HG03139 (cell line): ENCODE measurements around the gene LTB.

Source experiments
- ATAC-seq: cut with Tn5 transposase; IDR thresholded peaks from one replicate; pipeline ENCODE4 v1.9.1; 2021; ENCODE audit not compliant: unreplicated experiment

Gene LTB

GRCh38 chr6:31582230-31582643, at the start of gene LTB:
Gene LTB, minus strand, starts transcription at chr6:31582424. Its CDS starts 7 bp downstream, at chr6:31582417.
- no peak for ATAC-seq

GRCh38 chr6:31631681-31632278, 49.6 kb upstream of the LTB start:
- no peak for ATAC-seq

DNA sequence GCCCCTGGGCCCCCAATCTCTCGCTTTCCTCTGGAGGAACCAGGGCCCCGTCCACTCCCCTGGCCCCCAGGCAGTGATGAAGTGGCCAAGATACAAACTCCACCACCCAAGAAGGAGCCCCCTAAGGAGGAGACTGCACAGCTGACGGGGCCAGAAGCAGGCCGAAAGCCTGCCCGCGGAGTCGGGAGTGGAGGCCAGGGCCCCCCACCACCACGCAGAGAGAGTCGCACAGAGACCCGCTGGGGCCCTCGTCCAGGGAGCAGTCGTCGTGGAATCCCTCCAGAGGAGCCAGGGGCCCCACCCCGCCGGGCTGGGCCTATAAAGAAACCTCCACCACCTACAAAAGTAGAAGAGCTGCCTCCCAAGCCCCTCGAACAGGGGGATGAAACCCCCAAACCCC, 49.0 kb upstream of the LTB start:
- no peak for ATAC-seq

DNA sequence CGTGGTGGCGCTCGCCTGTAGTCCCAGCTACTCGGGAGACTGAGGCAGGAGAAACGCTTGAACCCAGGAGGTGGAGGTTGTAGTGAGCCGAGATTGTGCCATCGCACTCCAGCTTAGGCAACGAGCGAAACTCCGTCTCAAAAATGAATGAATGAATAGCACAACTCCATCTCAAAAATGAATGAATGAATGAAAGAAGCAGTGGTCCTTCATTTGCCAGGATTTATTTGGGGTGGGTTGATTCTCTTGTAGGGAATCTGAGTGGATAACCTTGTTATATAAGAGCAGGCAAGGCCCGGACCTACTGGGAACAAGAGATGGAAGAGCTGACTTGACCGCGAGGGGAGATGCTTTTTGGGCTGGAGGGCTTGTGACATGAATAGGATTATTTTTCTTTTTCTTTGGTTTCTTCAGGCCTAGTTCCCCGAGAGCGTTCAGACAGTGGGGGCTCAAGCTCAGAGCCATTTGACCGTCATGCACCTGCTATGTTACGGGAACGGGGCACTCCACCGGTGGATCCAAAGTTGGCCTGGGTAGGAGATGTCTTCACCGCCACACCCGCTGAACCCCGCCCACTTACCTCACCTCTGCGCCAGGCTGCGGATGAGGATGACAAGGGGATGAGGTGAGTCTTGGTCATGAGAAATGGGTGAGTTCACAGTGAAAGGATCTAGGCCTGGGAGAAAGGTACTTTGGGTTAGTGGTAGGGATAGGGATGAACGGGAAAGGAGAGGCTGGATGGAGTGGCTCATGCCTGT, 48.1 kb upstream of the LTB start:
- no peak for ATAC-seq

- ATAC-seq: no peak
These were observed 46.8 kb upstream of the LTB start for GRCh38 chr6:31629014-31629413.

DNA sequence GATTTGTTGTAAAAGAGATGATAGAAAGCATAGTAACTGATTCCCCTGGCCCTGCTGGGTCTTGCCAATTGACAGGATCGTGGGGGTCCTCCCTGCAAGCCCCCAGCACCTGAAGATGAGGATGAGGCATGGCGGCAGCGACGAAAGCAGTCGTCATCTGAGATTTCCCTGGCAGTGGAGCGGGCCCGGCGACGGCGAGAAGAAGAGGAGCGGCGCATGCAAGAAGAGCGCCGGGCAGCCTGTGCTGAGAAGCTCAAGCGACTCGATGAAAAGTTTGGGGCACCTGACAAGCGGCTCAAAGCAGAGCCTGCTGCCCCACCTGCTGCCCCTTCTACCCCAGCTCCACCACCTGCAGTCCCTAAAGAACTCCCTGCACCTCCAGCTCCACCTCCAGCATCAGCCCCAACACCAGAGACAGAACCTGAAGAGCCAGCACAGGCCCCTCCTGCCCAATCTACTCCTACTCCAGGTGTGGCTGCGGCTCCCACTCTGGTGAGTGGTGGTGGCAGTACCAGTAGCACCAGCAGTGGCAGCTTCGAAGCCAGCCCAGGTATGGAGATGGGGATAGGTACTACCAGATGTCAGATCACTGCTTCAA, 45.6 kb upstream of the LTB start:
- ATAC-seq: no peak

DNA sequence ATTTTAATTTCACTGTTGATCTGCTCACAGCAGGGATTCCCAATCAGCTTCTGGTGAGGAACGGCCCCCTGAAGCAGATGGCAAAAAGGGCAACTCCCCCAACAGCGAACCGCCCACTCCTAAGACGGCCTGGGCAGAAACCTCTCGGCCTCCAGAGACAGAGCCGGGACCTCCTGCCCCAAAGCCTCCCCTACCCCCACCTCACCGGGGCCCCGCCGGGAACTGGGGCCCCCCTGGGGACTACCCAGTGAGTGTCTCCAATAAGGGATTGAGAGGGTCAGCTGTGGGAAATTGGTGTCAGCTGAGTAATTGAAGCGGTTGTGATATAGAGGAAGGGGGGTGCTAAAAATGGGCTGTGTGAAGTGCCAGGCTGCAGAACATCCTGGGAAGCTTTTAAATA, 44.7 kb upstream of the LTB start:
- no peak for ATAC-seq

- ATAC-seq: no peak
These were observed 41.8 kb upstream of the LTB start for GRCh38 chr6:31624070-31624469.

GRCh38 chr6:31622684-31623091, 40.5 kb upstream of the LTB start:
- ATAC-seq: no peak

DNA sequence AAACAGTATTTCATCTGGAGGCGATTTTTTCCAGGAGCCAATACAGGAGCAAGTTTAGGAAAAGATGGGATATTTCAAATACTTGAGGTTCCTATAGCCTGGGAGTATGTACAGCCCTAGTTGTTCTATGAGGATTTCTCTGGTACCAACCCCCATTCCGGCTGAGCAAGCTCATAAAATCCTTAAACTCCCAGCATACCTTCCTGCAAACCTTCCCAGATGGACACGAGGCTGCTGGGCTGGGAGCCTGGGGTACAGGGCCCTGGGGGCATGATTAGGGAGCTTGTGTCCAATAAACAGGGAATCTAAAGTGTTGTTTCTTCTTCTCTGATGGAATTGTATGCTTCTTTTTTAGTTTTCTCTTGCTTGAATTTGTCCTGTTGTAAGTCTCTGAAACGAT, 39.8 kb upstream of the LTB start:
- ATAC-seq: no peak

DNA sequence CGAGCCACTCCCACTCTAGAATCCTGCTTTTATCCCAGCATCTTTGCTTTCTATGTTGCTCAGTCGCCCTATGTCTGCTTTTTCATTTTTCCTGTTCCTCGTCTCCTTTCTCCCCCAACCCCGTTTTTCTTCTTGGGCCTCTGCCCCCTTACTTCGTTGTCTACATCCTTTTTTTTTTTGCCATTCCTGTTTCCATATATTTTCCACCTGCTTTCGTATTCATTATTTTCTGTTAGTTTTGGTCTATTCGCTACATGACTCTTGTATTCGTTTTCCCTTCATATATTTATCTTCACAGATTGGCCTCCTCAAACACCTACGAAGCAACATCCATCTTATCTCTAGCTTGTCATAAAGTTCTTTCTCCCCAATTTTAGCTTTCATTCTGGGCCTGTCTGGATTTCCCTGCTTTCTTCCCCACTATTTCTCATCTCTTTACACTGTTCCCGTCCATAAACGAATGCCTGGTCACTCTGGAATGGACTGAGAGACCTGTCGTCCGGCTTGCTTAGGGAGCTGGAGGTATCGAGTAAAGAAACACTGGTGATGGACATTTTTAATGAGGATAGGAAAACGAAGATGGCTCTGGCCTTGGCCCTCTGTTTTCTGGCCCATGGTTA, 39.2 kb upstream of the LTB start:
- no peak for ATAC-seq

GRCh38 chr6:31620586-31621319, 38.5 kb upstream of the LTB start, which contains the start of gene PRRC2A:
Gene PRRC2A, plus strand, starts transcription at chr6:31620715. Its CDS starts 2,075 bp downstream, at chr6:31622790.
- peak; percentile 64 for ATAC-seq

- ATAC-seq: peak; percentile 60
These were observed 37.8 kb upstream of the LTB start for GRCh38 chr6:31619805-31620585.

- ATAC-seq: no peak
These were observed 34.8 kb upstream of the LTB start for GRCh38 chr6:31617010-31617409.

GRCh38 chr6:31615748-31616147, 33.5 kb upstream of the LTB start:
- no peak for ATAC-seq

- ATAC-seq: no peak
These were observed 32.7 kb upstream of the LTB start, which contains the start of gene AIF1 for GRCh38 chr6:31614684-31615578. Gene AIF1, plus strand, starts transcription at chr6:31615234. Its CDS starts 96 bp downstream, at chr6:31615330.

- no peak for ATAC-seq
These were observed 31.9 kb upstream of the LTB start for GRCh38 chr6:31614075-31614619.

GRCh38 chr6:31610968-31611367, 28.7 kb upstream of the LTB start:
- no peak for ATAC-seq
